ENCODE results near the gene JAGN1. TPM values are rescaled to one million over a fixed set of nuclear protein-coding genes. Genes with fewer than 3 reads are reported as not detected.

Gene JAGN1
- total and polyA plus RNA-seq, 9 of the 15 experiments (the other 6 are each of a cell fraction or from before 2014, with no cell fraction given): 31.6 to 77.8 (median 40.3) TPM

GRCh38 chr3:9870978-9871377 is 19.4 kb upstream of the JAGN1 start (continued):
- no peak for TF ChIP-seq KAT2B (IDR thresholded peaks at IDR 0.05; ENCODE audit: low read depth, low read length)
- no peak for TF ChIP-seq NKRF (IDR thresholded peaks at IDR 0.05; ENCODE audit: borderline replicate concordance)
- no peak for TF ChIP-seq CBFA2T2 (conservative IDR thresholded peaks at IDR 0.05)
- no peak for TF ChIP-seq ZNF184 (CRISPR knock-in tag; IDR thresholded peaks at IDR 0.05)
- peak; percentile 51; the same call in 1 of the 2 replicates for TF ChIP-seq DPF2 (IDR thresholded peaks at IDR 0.05)
- no peak for TF ChIP-seq PHF8 (IDR thresholded peaks at IDR 0.05; ENCODE audit: borderline replicate concordance, low read length)
- TF ChIP-seq ZBTB33 (CRISPR knock-in tag; IDR thresholded peaks at IDR 0.05): no peak
- 0 out of 2 replicates have a peak, but pooled peaks have one; percentile 27 for TF ChIP-seq NCOA1 (IDR thresholded peaks at IDR 0.05; ENCODE audit: low read depth)
- no peak for TF ChIP-seq KDM1A (IDR thresholded peaks at IDR 0.05)
- TF ChIP-seq ZSCAN29 (IDR thresholded peaks at IDR 0.05): no peak
- no peak for TF ChIP-seq RAD21 (CRISPR knock-in tag; conservative IDR thresholded peaks at IDR 0.05 in 1 of 2, IDR thresholded peaks at IDR 0.05 in 1 of 2)
- TF ChIP-seq SRSF9 (IDR thresholded peaks at IDR 0.05; ENCODE audit: borderline replicate concordance, low read depth, low read length): no peak
- no peak for TF ChIP-seq E4F1 (CRISPR knock-in tag; IDR thresholded peaks at IDR 0.05; ENCODE audit: borderline replicate concordance)
- TF ChIP-seq KDM4B (IDR thresholded peaks at IDR 0.05; ENCODE audit: borderline replicate concordance in 2 of 2, low read depth in 1 of 2): no peak
- no peak for TF ChIP-seq ZNF282 (CRISPR knock-in tag; IDR thresholded peaks at IDR 0.05)
- TF ChIP-seq ETS1 (conservative IDR thresholded peaks at IDR 0.05; ENCODE audit: control insufficient read depth, low read depth, low read length): no peak
- no peak for TF ChIP-seq ZNF253 (CRISPR knock-in tag; conservative IDR thresholded peaks at IDR 0.05)
- no peak for TF ChIP-seq ESRRA (IDR thresholded peaks at IDR 0.05; ENCODE audit: borderline replicate concordance, low read depth)
- TF ChIP-seq ZNF830 (CRISPR knock-in tag; IDR thresholded peaks at IDR 0.05): no peak
- TF ChIP-seq ZBTB5 (IDR thresholded peaks at IDR 0.05): no peak

All from K562 (cell line).